IPS-20b (cell line): ENCODE results near the gene MINDY4B.

Experiments used
- H3K27ac ChIP-seq: one replicate; pipeline ENCODE4 v1.5.1; 2013; ENCODE audit warnings: low read length
- H3K27me3 ChIP-seq: 2 replicates; pipeline ENCODE4 v1.6.1; 2013; ENCODE audit warnings: mild to moderate bottlenecking, low read length, inconsistent platforms; ENCODE audit not compliant: insufficient read depth
- H3K36me3 ChIP-seq: 2 replicates; pipeline ENCODE4 v1.6.1; 2013; ENCODE audit warnings: low read depth, mild to moderate bottlenecking, inconsistent platforms, low read length, moderate library complexity; ENCODE audit not compliant: insufficient read depth
- H3K4me1 ChIP-seq: 2 replicates; pipeline ENCODE4 v1.6.1; 2013; ENCODE audit warnings: mild to moderate bottlenecking, control low read depth, inconsistent platforms, low read length, moderate library complexity; ENCODE audit not compliant: insufficient read depth
- H3K4me3 ChIP-seq: 2 replicates; pipeline ENCODE4 v1.5.1; 2013; ENCODE audit warnings: mild to moderate bottlenecking, low read length, inconsistent platforms
- H3K9ac ChIP-seq: 2 replicates; pipeline ENCODE4 v1.6.1; 2013; ENCODE audit warnings: low read depth, mild to moderate bottlenecking, inconsistent platforms, low read length, moderate library complexity
- H3K9me3 ChIP-seq: 2 replicates; pipeline ENCODE4 v1.6.1; 2013; ENCODE audit warnings: mild to moderate bottlenecking, low read depth, low read length, inconsistent platforms; ENCODE audit not compliant: insufficient read depth

MINDY4B gene

GRCh38 chr3:150897592-150897991, 7.6 kb downstream of the MINDY4B start:
- Histone ChIP-seq H3K9ac (no peak overlapping the region), H3K27ac (no peak overlapping the region), H3K4me3 (no peak overlapping the region), H3K9me3 (no peaks in the 10 kb centered on the region), H3K27me3 (no peaks in the 10 kb centered on the region), H3K36me3 (no peaks in the 10 kb centered on the region), H3K4me1 (no peaks in the 10 kb centered on the region; the same call in 1 of the 2 replicates)

- no peak overlapping the region for H3K27ac ChIP-seq
- H3K27me3 ChIP-seq: no peaks in the 10 kb centered on the region
- no peaks in the 10 kb centered on the region for H3K9me3 ChIP-seq
- H3K4me3 ChIP-seq: no peak overlapping the region
- no peaks in the 10 kb centered on the region for H3K4me1 ChIP-seq
- H3K9ac ChIP-seq: no peak overlapping the region
- H3K36me3 ChIP-seq: no peaks in the 10 kb centered on the region
Observed at GRCh38 chr3:150890831-150891230, 14.4 kb downstream of the MINDY4B start.

- no peak overlapping the region for H3K4me3 ChIP-seq
- no peak overlapping the region for H3K27ac ChIP-seq
- no peaks in the 10 kb centered on the region for H3K36me3 ChIP-seq
- H3K4me1 ChIP-seq: no peaks in the 10 kb centered on the region
- no peak overlapping the region for H3K9ac ChIP-seq
- no peaks in the 10 kb centered on the region for H3K9me3 ChIP-seq
- no peaks in the 10 kb centered on the region for H3K27me3 ChIP-seq
Observed at GRCh38 chr3:150890295-150890694, 14.9 kb downstream of the MINDY4B start.

DNA sequence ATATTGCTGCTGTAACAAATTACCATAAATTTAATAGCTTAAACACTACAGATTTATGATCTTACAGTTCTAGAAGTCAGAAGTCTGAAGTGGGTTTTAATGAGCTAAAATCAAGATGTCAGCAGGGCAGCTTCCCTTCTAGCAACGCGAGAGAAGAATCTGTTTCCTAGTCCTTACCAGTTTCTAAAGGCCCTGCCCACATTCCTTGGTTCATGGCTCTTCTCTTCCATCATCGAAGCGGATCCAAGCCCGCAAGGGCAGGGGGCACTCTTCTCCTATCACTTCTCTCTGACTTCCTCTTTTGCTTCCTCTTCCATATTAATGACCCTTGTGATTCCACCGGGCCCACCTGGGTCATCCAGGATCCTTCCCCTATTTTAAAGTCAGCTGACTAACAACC, 16.1 kb downstream of the MINDY4B start:
- Histone ChIP-seq H3K4me1 (no peaks in the 10 kb centered on the region), H3K36me3 (no peaks in the 10 kb centered on the region), H3K4me3 (no peak overlapping the region), H3K27me3 (no peaks in the 10 kb centered on the region), H3K27ac (no peak overlapping the region), H3K9ac (no peak overlapping the region), H3K9me3 (no peaks in the 10 kb centered on the region)

GRCh38 chr3:150887031-150887430, 18.2 kb downstream of the MINDY4B start:
- Histone ChIP-seq H3K27me3 (no peaks in the 10 kb centered on the region), H3K4me3 (no peak overlapping the region), H3K36me3 (no peaks in the 10 kb centered on the region), H3K27ac (no peak overlapping the region), H3K9me3 (no peaks in the 10 kb centered on the region), H3K4me1 (no peaks in the 10 kb centered on the region), H3K9ac (no peak overlapping the region)

DNA sequence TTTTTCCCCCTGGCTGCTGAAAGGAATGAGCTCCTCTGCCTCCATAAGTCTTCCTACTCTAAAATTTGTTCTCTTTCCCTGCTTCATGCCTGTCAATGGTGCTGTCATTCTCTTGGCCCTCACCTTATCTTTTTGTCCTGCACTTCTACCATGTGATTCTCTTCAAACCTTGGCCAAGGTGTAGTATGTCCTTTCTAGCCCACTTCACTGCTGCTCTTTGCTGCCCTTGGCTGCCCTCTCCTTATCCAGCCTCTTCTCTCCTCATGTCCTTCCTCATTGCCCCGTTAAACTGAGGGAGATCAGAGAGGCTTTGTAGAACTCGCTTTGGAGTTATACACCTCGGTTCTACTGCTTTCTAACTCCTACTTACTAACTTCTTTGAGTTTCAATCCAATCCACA, 19.7 kb downstream of the MINDY4B start:
- H3K27me3 ChIP-seq: no peaks in the 10 kb centered on the region
- no peaks in the 10 kb centered on the region for H3K9me3 ChIP-seq
- H3K4me1 ChIP-seq: no peaks in the 10 kb centered on the region
- no peaks in the 10 kb centered on the region for H3K36me3 ChIP-seq
- no peak overlapping the region for H3K9ac ChIP-seq
- H3K27ac ChIP-seq: no peak overlapping the region
- H3K4me3 ChIP-seq: no peak overlapping the region

DNA sequence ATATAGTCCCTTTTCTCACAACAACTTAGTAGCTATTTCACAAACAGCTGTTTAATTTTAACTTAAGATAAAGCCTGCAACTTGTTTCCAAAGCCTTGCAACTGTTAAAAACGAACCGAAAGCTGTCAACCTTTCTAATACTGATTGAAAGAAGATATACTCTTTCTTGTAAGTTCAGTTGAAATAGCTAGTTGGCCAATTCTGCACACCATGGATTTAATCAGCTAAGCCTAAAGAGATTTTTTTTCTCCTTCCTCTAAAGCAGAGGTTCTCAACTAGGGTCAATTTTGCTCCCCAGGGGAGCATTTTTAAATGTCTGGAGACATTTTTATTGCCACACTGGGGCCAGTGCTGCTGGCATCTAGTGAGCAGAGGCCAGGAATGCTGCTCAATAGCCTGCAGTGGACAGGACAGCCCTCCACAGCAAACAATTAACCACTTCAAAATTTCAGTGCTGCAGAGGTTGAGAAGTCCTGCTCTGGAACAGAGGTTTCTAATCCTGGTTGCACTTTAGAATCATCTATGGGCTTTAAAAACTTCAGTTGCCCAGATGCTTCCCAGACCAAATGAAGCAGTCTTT, 26.2 kb downstream of the MINDY4B start:
- Histone ChIP-seq H3K36me3 (no peaks in the 10 kb centered on the region), H3K4me1 (no peaks in the 10 kb centered on the region), H3K27ac (no peak overlapping the region), H3K27me3 (no peaks in the 10 kb centered on the region), H3K9me3 (no peaks in the 10 kb centered on the region), H3K9ac (no peak overlapping the region), H3K4me3 (no peak overlapping the region)

GRCh38 chr3:150878290-150878689, 26.9 kb downstream of the MINDY4B start:
- Histone ChIP-seq H3K9ac (no peak overlapping the region), H3K36me3 (no peaks in the 10 kb centered on the region), H3K4me1 (no peaks in the 10 kb centered on the region), H3K27ac (no peak overlapping the region), H3K9me3 (no peaks in the 10 kb centered on the region), H3K27me3 (no peaks in the 10 kb centered on the region), H3K4me3 (no peak overlapping the region)

DNA sequence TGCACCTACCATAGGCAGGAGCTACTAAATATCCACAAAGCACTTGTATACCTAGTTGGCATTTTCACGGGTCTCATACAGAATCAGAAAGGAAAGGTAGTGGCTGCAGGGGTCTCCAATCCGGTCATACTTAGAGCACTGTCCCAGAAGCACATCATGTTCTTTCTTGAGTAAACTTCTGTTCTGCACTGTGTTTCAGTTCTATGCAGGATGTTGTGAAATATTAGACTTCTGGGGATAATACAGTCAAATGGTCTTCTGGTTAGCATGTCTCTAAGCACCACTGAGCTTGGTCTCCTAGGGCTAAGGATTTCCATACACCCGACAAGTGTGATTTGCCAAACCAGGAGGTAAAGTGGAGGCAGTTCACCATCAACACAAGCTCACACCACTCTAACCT, 27.9 kb downstream of the MINDY4B start:
- H3K4me1 ChIP-seq: no peaks in the 10 kb centered on the region
- H3K9ac ChIP-seq: no peak overlapping the region
- no peaks in the 10 kb centered on the region for H3K36me3 ChIP-seq
- no peaks in the 10 kb centered on the region for H3K27me3 ChIP-seq
- H3K27ac ChIP-seq: no peak overlapping the region
- no peak overlapping the region for H3K4me3 ChIP-seq
- H3K9me3 ChIP-seq: no peaks in the 10 kb centered on the region

DNA sequence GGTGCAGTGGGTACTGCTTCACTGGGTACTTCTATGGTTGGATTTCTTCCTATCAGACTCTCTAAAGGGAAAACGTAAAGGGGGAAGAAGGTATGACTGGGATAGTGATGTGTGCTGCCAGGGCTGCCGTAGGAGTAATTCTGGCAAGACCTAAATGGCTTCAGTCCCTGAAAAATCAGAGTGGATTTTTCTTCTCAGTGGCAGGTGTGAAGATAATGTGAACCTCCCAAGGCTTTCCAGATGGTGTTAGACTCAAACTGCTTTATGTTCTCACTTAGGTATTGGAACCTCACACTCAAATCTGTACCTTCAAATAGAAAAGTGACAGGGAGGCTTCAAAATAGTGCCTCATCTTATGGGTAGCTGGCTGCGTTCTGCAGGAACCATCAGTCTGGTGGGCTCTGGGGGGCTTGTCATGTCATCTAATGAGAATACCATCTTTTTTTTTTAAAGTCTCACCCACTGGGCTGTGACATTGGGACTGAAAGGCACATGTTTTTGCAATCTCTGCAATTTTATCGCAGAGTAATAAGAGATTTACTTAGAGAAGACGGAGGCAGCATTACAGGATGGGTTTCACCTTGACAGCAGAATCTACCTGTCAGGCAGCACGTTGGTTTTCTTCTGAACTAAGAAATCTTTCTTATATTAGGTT, 28.5 kb downstream of the MINDY4B start:
- Histone ChIP-seq H3K4me3 (no peak overlapping the region), H3K4me1 (no peaks in the 10 kb centered on the region), H3K27me3 (no peaks in the 10 kb centered on the region), H3K36me3 (no peaks in the 10 kb centered on the region), H3K9ac (no peak overlapping the region), H3K27ac (no peak overlapping the region), H3K9me3 (no peaks in the 10 kb centered on the region)

GRCh38 chr3:150875548-150875947, 29.7 kb downstream of the MINDY4B start:
- H3K9me3 ChIP-seq: no peaks in the 10 kb centered on the region
- H3K9ac ChIP-seq: no peak overlapping the region
- H3K27me3 ChIP-seq: no peaks in the 10 kb centered on the region
- H3K4me3 ChIP-seq: no peak overlapping the region
- H3K27ac ChIP-seq: no peak overlapping the region
- H3K4me1 ChIP-seq: no peaks in the 10 kb centered on the region
- no peaks in the 10 kb centered on the region for H3K36me3 ChIP-seq

- Histone ChIP-seq H3K4me3 (no peak overlapping the region), H3K27ac (no peak overlapping the region), H3K27me3 (no peaks in the 10 kb centered on the region), H3K9ac (no peak overlapping the region), H3K36me3 (no peaks in the 10 kb centered on the region), H3K4me1 (no peaks in the 10 kb centered on the region), H3K9me3 (no peaks in the 10 kb centered on the region)
Observed at GRCh38 chr3:150874666-150875219, 30.5 kb downstream of the MINDY4B start.
